NT2/D1 (cell line): ENCODE data around the gene GARRE1.
"Not testable (repeated sequence)": the region's sequence is repeated elsewhere in the genome, so short reads cannot be mapped to it uniquely, and the experiment has no call there.

Source experiments
- DNase-seq: peaks from one replicate; pipeline ENCODE4 v3.0.0-alpha.2; 2011; ENCODE audit warnings: low read depth, low spot score
- H3K27me3 ChIP-seq: 2 replicates; pipeline ENCODE4 v1.6.0; 2011; ENCODE audit warnings: mild to moderate bottlenecking; ENCODE audit not compliant: insufficient read length, insufficient read depth
- H3K36me3 ChIP-seq: 2 replicates; pipeline ENCODE4 v1.6.1; 2011; ENCODE audit warnings: mild to moderate bottlenecking, low read length, mixed read lengths; ENCODE audit not compliant: insufficient read depth, insufficient read length
- H3K4me1 ChIP-seq: 2 replicates; pipeline ENCODE4 v1.5.1; 2011; ENCODE audit not compliant: insufficient read depth, insufficient read length
- H3K4me3 ChIP-seq: 2 replicates; pipeline ENCODE4 v1.5.1; 2011; ENCODE audit warnings: low read depth; ENCODE audit not compliant: insufficient read length
- H3K9ac ChIP-seq: 2 replicates; pipeline ENCODE4 v1.6.0; 2011; ENCODE audit warnings: low read depth; ENCODE audit not compliant: insufficient read length
- H3K9me3 ChIP-seq: 2 replicates; pipeline ENCODE4 v1.5.1; 2011; ENCODE audit warnings: mild to moderate bottlenecking, low read length; ENCODE audit not compliant: insufficient read depth
- SUZ12 ChIP-seq: IDR thresholded peaks from 2 replicates; pipeline ENCODE4 v1.6.1; 2011; ENCODE audit not compliant: insufficient read length, insufficient read depth; ENCODE audit errors: extremely low read depth
- YY1 ChIP-seq: IDR thresholded peaks from 2 replicates; pipeline ENCODE4 v1.6.1; 2011; ENCODE audit not compliant: insufficient read length, insufficient read depth
- ZNF274 ChIP-seq: IDR thresholded peaks from 2 replicates; pipeline ENCODE4 v1.6.1; 2011; ENCODE audit warnings: mild to moderate bottlenecking, low read depth, low read length

GARRE1 gene

GRCh38 chr19:34215006-34215665, 39.2 kb upstream of the GARRE1 start:
- Histone ChIP-seq H3K4me1 (no peaks in the 10 kb centered on the region), H3K4me3 (no peak overlapping the region), H3K9ac (no peak overlapping the region), H3K9me3 (no peaks in the 10 kb centered on the region), H3K36me3 (peaks cover 52% of the 10 kb centered on the region), H3K27me3 (no peaks in the 10 kb centered on the region)
- DNase-seq = no peak
- TF ChIP-seq ZNF274 = no peak
- TF ChIP-seq SUZ12 = no peak
- TF ChIP-seq YY1 = no peak

- DNase-seq = no peak
- Histone ChIP-seq H3K27me3 (no peaks in the 10 kb centered on the region), H3K9me3 (no peaks in the 10 kb centered on the region), H3K4me1 (no peaks in the 10 kb centered on the region), H3K9ac (no peak overlapping the region), H3K36me3 (peaks cover 50% of the 10 kb centered on the region), H3K4me3 (no peak overlapping the region)
- TF ChIP-seq SUZ12 = no peak
- no peak for TF ChIP-seq YY1
Measured at GRCh38 chr19:34215666-34216038, 38.7 kb upstream of the GARRE1 start.

- H3K4me1 ChIP-seq, H3K4me3 ChIP-seq, H3K27me3 ChIP-seq, H3K9ac ChIP-seq, DNase-seq, H3K9me3 ChIP-seq: not testable (repeated sequence)
- peaks cover 52% of the 10 kb centered on the region for H3K36me3 ChIP-seq
Measured at GRCh38 chr19:34216745-34217219, 37.6 kb upstream of the GARRE1 start.

- no peaks in the 10 kb centered on the region for H3K4me1 ChIP-seq
- H3K4me3 ChIP-seq = no peak overlapping the region
- no peak for DNase-seq
- H3K9me3 ChIP-seq = no peaks in the 10 kb centered on the region
- H3K9ac ChIP-seq = no peak overlapping the region
- TF ChIP-seq YY1 (no peak), SUZ12 (no peak), ZNF274 (no peak)
- no peaks in the 10 kb centered on the region for H3K27me3 ChIP-seq
- H3K36me3 ChIP-seq = peaks cover 64% of the 10 kb centered on the region
Measured at GRCh38 chr19:34217952-34218817, 36.2 kb upstream of the GARRE1 start.

- Histone ChIP-seq H3K9me3 (no peaks in the 10 kb centered on the region), H3K4me3 (no peak overlapping the region), H3K9ac (no peak overlapping the region), H3K36me3 (peaks cover 69% of the 10 kb centered on the region), H3K4me1 (no peaks in the 10 kb centered on the region), H3K27me3 (no peaks in the 10 kb centered on the region)
- TF ChIP-seq ZNF274 (no peak), YY1 (no peak), SUZ12 (no peak)
- DNase-seq = no peak
Measured at GRCh38 chr19:34218818-34219164, 35.6 kb upstream of the GARRE1 start.

- peaks cover 3% of the 10 kb centered on the region for H3K4me1 ChIP-seq
- no peak for TF ChIP-seq YY1
- no peak for TF ChIP-seq ZNF274
- no peak for TF ChIP-seq SUZ12
- no peak overlapping the region for H3K9ac ChIP-seq
- H3K4me3 ChIP-seq = no peak overlapping the region
- peaks cover 72% of the 10 kb centered on the region for H3K36me3 ChIP-seq
- no peaks in the 10 kb centered on the region for H3K9me3 ChIP-seq
- DNase-seq = no peak
- no peaks in the 10 kb centered on the region for H3K27me3 ChIP-seq
Measured at GRCh38 chr19:34220472-34221063, 33.8 kb upstream of the GARRE1 start.

- no peaks in the 10 kb centered on the region for H3K27me3 ChIP-seq
- no peaks in the 10 kb centered on the region for H3K9me3 ChIP-seq
- H3K36me3 ChIP-seq = peaks cover 83% of the 10 kb centered on the region
- DNase-seq = no peak
- no peak for TF ChIP-seq ZNF274
- TF ChIP-seq SUZ12 = no peak
- TF ChIP-seq YY1 = no peak
- H3K9ac ChIP-seq = no peak overlapping the region
- no peak overlapping the region for H3K4me3 ChIP-seq
- peaks cover 3% of the 10 kb centered on the region for H3K4me1 ChIP-seq
Measured at GRCh38 chr19:34222386-34222785, 32.0 kb upstream of the GARRE1 start.
